BLaER1 (cell line): Measurements from ENCODE around the gene EXOC6B.

ENCODE experiments used
- H3K27ac ChIP-seq: shearing (Covaris generic); formaldehyde crosslinking; 2 replicates; pipeline ENCODE4 v1.8.1; 2022
- H3K27me3 ChIP-seq: shearing (Covaris generic); formaldehyde crosslinking; 2 replicates; pipeline ENCODE4 v1.8.1; 2022
- H3K36me3 ChIP-seq: shearing (Covaris generic); formaldehyde crosslinking; 2 replicates; pipeline ENCODE4 v1.8.1; 2022
- H3K4me1 ChIP-seq: shearing (Covaris generic); formaldehyde crosslinking; 2 replicates; pipeline ENCODE4 v1.8.1; 2022
- H3K4me2 ChIP-seq: shearing (Covaris generic); formaldehyde crosslinking; 2 replicates; pipeline ENCODE4 v1.8.1; 2022
- H3K4me3 ChIP-seq: shearing (Covaris generic); formaldehyde crosslinking; 2 replicates; pipeline ENCODE4 v1.8.1; 2022
- H3K9ac ChIP-seq: shearing (Covaris generic); formaldehyde crosslinking; 2 replicates; pipeline ENCODE4 v1.8.1; 2022
- H3K9me3 ChIP-seq: shearing (Covaris generic); formaldehyde crosslinking; 2 replicates; pipeline ENCODE4 v1.8.1; 2022
- H4K20me1 ChIP-seq: shearing (Covaris generic); formaldehyde crosslinking; 2 replicates; pipeline ENCODE4 v1.8.1; 2022
- Cebpa-rat ChIP-seq: shearing (Covaris generic); IDR thresholded peaks from 2 replicates; pipeline ENCODE4 v1.8.1; 2022

EXOC6B gene

GRCh38 chr2:72848436-72849137 lies 22.8 kb upstream of the EXOC6B start:
- Histone ChIP-seq H3K4me2 (no peak overlapping the region), H4K20me1 (no peaks in the 10 kb centered on the region), H3K27ac (no peak overlapping the region), H3K4me1 (no peaks in the 10 kb centered on the region), H3K9me3 (no peaks in the 10 kb centered on the region), H3K4me3 (no peak overlapping the region), H3K36me3 (no peaks in the 10 kb centered on the region), H3K27me3 (no peaks in the 10 kb centered on the region), H3K9ac (no peak overlapping the region)
- TF ChIP-seq Cebpa-rat, result no peak

- Histone ChIP-seq H3K27ac (no peak overlapping the region), H3K4me3 (no peak overlapping the region), H4K20me1 (no peaks in the 10 kb centered on the region), H3K4me2 (no peak overlapping the region), H3K9ac (no peak overlapping the region), H3K27me3 (no peaks in the 10 kb centered on the region), H3K9me3 (no peaks in the 10 kb centered on the region), H3K36me3 (no peaks in the 10 kb centered on the region), H3K4me1 (no peaks in the 10 kb centered on the region)
- TF ChIP-seq Cebpa-rat, result no peak
These were observed 21.9 kb upstream of the EXOC6B start for GRCh38 chr2:72847534-72848315.

DNA sequence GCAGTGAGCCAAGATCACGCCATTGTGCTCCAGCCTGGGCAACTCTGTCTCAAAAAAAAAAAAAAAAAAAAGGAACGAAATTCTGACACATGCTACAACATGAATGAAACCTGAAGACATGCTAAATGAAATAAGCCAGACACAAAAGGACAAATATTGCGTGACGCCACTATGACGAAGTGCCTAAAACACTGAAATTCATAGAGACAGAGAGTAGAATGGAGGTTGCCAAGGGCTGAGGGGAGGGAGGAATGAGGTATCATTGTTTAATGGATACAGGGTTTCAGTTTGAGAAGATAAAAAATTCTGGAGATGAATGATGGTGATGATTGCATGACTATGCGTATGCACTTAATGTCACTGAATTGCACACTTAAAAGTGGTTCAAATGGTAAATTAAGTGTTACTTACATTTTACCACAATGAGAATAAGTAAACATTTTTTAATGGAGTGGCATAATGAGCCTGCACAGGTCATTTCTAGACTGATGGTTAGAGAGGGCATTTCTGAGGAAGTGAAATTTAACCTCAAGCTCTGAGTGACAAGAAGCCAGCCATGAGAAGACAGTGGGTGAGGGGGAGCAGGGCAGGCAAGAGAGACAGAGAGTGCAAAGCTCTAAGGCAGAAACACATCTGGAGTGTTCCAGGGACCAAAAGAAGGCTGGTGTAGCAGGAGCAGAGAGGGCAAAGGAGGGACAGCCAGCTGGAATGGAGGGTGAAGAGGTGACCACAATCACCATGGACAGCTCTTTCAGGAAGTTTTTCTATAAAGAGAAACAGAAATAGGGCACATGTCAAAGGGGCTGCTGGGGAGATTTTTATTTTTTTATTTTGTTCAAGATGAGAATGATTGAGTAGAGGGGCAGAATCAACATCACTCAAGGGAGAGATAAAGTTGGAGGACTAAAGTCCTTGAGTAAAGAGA lies 20.6 kb upstream of the EXOC6B start:
- Histone ChIP-seq H3K36me3 (no peaks in the 10 kb centered on the region), H3K27ac (no peak overlapping the region), H4K20me1 (no peaks in the 10 kb centered on the region), H3K9ac (no peak overlapping the region), H3K4me3 (no peak overlapping the region), H3K9me3 (no peaks in the 10 kb centered on the region), H3K4me1 (no peaks in the 10 kb centered on the region), H3K4me2 (no peak overlapping the region), H3K27me3 (no peaks in the 10 kb centered on the region)
- TF ChIP-seq Cebpa-rat, result no peak

DNA sequence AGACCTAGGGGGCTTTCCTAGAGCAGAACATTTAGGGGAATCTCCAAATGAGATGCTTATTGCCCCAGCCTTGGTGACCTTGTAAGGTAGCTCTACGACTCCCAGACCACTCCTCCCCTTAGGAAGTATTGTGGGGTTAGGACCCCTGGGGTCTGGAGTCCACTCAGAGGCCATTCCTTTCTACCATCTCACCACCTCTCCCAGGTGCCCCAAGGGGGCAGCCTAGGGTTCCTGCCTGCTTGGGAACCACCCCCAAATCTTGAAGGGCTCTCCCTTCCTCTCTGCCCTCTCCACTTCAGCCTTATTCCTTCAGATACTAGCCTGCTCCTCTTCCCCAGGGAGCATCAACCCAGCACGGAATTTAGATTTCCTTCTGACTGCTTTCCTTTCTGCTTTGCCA lies 17.5 kb upstream of the EXOC6B start:
- Histone ChIP-seq H3K36me3 (no peaks in the 10 kb centered on the region), H3K9me3 (no peaks in the 10 kb centered on the region), H4K20me1 (no peaks in the 10 kb centered on the region), H3K9ac (no peak overlapping the region), H3K27me3 (no peaks in the 10 kb centered on the region), H3K4me3 (no peak overlapping the region), H3K4me1 (no peaks in the 10 kb centered on the region), H3K4me2 (no peak overlapping the region), H3K27ac (no peak overlapping the region)
- no peak for TF ChIP-seq Cebpa-rat

DNA sequence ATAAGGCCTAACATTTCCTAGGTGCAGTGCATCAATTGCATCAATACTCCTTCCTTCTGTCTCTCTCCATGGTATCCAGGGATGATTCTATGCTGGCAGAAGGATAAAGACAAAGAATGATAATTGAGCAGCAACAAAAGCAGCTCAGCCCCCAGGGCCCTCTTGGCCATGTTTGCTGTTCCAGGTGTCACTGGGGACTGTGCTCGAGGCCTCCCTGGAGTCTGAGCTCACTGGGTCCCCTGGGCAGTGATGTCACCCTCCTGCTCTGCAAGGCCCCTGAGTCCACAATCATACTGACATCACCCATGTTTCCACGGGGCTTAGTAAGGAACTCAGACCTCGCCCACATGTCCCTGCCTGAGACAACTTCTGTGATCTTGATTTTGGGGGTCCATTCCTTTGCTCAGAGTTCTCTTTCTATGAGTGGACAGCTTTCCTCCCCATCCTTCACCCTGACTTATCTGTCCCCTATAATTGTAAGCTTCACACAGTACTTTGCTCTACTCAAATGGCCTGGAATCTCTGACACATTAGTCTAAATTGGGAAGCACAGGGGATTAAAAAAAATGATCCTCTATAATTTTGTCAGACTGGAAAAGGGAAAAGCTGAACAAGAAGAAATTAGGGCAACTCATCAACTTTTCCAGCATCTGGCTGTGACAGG lies 15.8 kb upstream of the EXOC6B start:
- TF ChIP-seq Cebpa-rat, result no peak
- H4K20me1 ChIP-seq, result no peaks in the 10 kb centered on the region
- no peak overlapping the region for H3K4me2 ChIP-seq
- no peaks in the 10 kb centered on the region for H3K36me3 ChIP-seq
- no peaks in the 10 kb centered on the region for H3K27me3 ChIP-seq
- H3K9me3 ChIP-seq, result no peaks in the 10 kb centered on the region
- H3K27ac ChIP-seq, result no peak overlapping the region
- no peaks in the 10 kb centered on the region for H3K4me1 ChIP-seq
- no peak overlapping the region for H3K4me3 ChIP-seq
- H3K9ac ChIP-seq, result no peak overlapping the region

GRCh38 chr2:72840066-72840465 lies 14.2 kb upstream of the EXOC6B start:
- H3K9ac ChIP-seq, result no peak overlapping the region
- no peaks in the 10 kb centered on the region for H4K20me1 ChIP-seq
- TF ChIP-seq Cebpa-rat, result no peak
- H3K27ac ChIP-seq, result no peak overlapping the region
- no peaks in the 10 kb centered on the region for H3K9me3 ChIP-seq
- H3K4me1 ChIP-seq, result no peaks in the 10 kb centered on the region
- no peaks in the 10 kb centered on the region for H3K36me3 ChIP-seq
- no peak overlapping the region for H3K4me2 ChIP-seq
- no peak overlapping the region for H3K4me3 ChIP-seq
- no peaks in the 10 kb centered on the region for H3K27me3 ChIP-seq

- H3K9ac ChIP-seq, result no peak overlapping the region
- no peak overlapping the region for H3K4me3 ChIP-seq
- TF ChIP-seq Cebpa-rat, result no peak
- no peak overlapping the region for H3K27ac ChIP-seq
- no peak overlapping the region for H3K4me2 ChIP-seq
- H3K36me3 ChIP-seq, result no peaks in the 10 kb centered on the region
- no peaks in the 10 kb centered on the region for H3K27me3 ChIP-seq
- no peaks in the 10 kb centered on the region for H3K4me1 ChIP-seq
- no peaks in the 10 kb centered on the region for H4K20me1 ChIP-seq
- no peaks in the 10 kb centered on the region for H3K9me3 ChIP-seq
These were observed 11.3 kb upstream of the EXOC6B start for GRCh38 chr2:72837171-72837570.

DNA sequence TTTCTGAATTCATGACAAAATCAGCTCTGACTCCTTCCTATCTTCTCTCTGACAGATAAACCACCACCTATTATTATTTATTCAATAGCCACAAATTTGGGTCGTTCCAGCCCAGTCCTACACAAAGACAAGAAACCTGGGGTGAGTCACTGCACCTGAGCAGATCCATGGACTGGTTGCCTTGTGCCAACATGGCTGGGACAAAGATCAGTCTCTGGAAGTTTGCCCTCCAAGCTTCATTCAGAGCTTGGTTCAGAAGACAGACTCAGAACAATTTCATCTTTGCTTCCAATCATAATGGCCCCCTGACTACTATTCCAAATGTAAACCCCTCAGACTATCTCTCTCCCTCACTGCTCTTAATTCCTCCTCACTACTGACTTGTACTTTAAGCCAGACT lies 9.6 kb upstream of the EXOC6B start:
- H3K4me3 ChIP-seq, result no peak overlapping the region
- no peaks in the 10 kb centered on the region for H3K27me3 ChIP-seq
- no peaks in the 10 kb centered on the region for H3K36me3 ChIP-seq
- no peaks in the 10 kb centered on the region for H3K4me1 ChIP-seq
- H3K27ac ChIP-seq, result no peak overlapping the region
- no peaks in the 10 kb centered on the region for H4K20me1 ChIP-seq
- no peak overlapping the region for H3K4me2 ChIP-seq
- no peak overlapping the region for H3K9ac ChIP-seq
- no peak for TF ChIP-seq Cebpa-rat
- no peaks in the 10 kb centered on the region for H3K9me3 ChIP-seq

GRCh38 chr2:72834596-72834995 lies 8.8 kb upstream of the EXOC6B start:
- Histone ChIP-seq H3K4me3 (no peak overlapping the region), H3K27ac (no peak overlapping the region), H3K9ac (no peak overlapping the region), H4K20me1 (no peaks in the 10 kb centered on the region), H3K4me1 (no peaks in the 10 kb centered on the region), H3K9me3 (no peaks in the 10 kb centered on the region), H3K27me3 (no peaks in the 10 kb centered on the region), H3K36me3 (no peaks in the 10 kb centered on the region), H3K4me2 (no peak overlapping the region)
- no peak for TF ChIP-seq Cebpa-rat
